ENCODE data around the gene C1GALT1.

The C1GALT1 gene

GRCh38 chr7:7212612-7213011 is 30.3 kb downstream of the C1GALT1 start:
- Histone ChIP-seq H3K27ac (no peak overlapping the region), H3K36me3 (peaks cover 58 to 97% (median 87%) of the 10 kb centered on the region in 11 experiments), H3K4me2 (no peak overlapping the region), H3K4me1 (no peaks in the 10 kb centered on the region), H3K27me3 (no peaks in the 10 kb centered on the region), H3K9ac (no peak overlapping the region), H4K20me1 (no peaks in the 10 kb centered on the region; a peak in 1 of 22 replicates), H3K9me3 (replicated peaks in 1 of 11) (peaks cover 53 to 95% (median 83%) of the 10 kb centered on the region in 11 experiments), H3K4me3 (no peak overlapping the region)
- no peak for TF ChIP-seq Cebpa-rat (IDR thresholded peaks at IDR 0.05)

- no peaks in the 10 kb centered on the region for H3K27me3 ChIP-seq
- H3K9me3 ChIP-seq (replicated peaks in 1 of 11), result peaks cover 39 to 89% (median 77%) of the 10 kb centered on the region in 11 experiments
- H3K4me1 ChIP-seq, result peaks cover 0 to 8% (median 3%) of the 10 kb centered on the region in 10 experiments; a peak in 8 of 20 replicates
- no peak overlapping the region for H3K4me2 ChIP-seq
- H4K20me1 ChIP-seq, result no peaks in the 10 kb centered on the region
- no peak overlapping the region for H3K4me3 ChIP-seq
- no peak for TF ChIP-seq Cebpa-rat (IDR thresholded peaks at IDR 0.05)
- no peak overlapping the region for H3K27ac ChIP-seq
- H3K9ac ChIP-seq, result no peak overlapping the region
- H3K36me3 ChIP-seq, result peaks cover 62 to 97% (median 86%) of the 10 kb centered on the region in 11 experiments
Observed at GRCh38 chr7:7214398-7215347, 32.3 kb downstream of the C1GALT1 start.

DNA sequence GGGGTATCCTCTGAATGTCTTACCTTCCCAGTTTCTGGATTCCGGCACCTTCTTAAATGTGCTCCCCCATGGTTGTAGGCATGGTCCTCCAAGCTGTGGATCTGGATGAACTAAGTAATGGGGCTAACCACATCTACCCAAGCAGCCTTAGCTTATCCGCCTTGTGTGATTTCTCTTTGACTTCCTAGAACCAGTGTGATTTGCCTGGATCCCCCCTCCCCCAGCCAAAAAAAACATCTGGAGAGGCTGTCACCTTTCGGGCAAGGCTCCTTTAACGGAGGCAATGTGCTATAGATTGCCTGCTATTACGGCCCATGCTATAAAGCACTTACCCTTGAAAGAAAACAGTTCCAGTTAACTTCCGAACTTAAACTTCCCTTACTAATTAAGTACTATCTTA is 33.9 kb downstream of the C1GALT1 start:
- peaks cover 56 to 91% (median 79%) of the 10 kb centered on the region in 11 experiments for H3K36me3 ChIP-seq
- no peak for TF ChIP-seq Cebpa-rat (IDR thresholded peaks at IDR 0.05)
- no peak overlapping the region for H3K27ac ChIP-seq

DNA sequence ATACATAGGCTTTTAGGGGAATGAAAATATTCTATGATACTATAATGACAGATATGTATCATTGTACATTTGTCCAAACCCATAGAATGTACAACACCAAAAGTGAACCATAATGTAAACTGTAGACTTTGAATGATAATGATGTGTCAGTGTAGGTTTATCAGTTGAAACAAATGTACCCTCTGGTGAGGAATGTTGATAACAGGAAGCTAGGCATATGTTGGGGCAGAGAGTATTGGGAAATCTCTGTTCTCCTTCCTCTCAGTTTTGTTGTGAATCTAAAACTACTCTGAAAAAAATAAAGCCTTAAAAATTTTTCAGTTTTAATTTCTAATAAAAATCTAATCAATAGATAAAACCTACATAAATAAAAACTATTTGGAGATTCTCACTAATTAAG is 36.9 kb downstream of the C1GALT1 start:
- no peaks in the 10 kb centered on the region for H4K20me1 ChIP-seq
- no peaks in the 10 kb centered on the region for H3K27me3 ChIP-seq
- H3K4me3 ChIP-seq, result no peak overlapping the region
- no peak overlapping the region for H3K9ac ChIP-seq
- peaks cover 11 to 67% (median 52%) of the 10 kb centered on the region in 11 experiments; a peak in 19 of 22 replicates for H3K9me3 ChIP-seq (replicated peaks in 1 of 11)
- peak overlapping the region in 2 of 11 experiments; percentile 28 to 32; a peak in 3 of 22 replicates for H3K27ac ChIP-seq
- H3K36me3 ChIP-seq, result peaks cover 55 to 91% (median 75%) of the 10 kb centered on the region in 11 experiments
- peak overlapping the region in 3 of 11 experiments; percentile 7 to 49 (median 10); a peak in 2 of 22 replicates for H3K4me2 ChIP-seq
- TF ChIP-seq Cebpa-rat (IDR thresholded peaks at IDR 0.05), result no peak
- H3K4me1 ChIP-seq, result peaks cover 0 to 10% (median 4%) of the 10 kb centered on the region in 10 experiments; a peak in 9 of 20 replicates

More for the DNA sequence above, 33.9 kb downstream of the C1GALT1 start:
- Histone ChIP-seq H3K4me3 (no peak overlapping the region), H3K9me3 (replicated peaks in 1 of 11) (peaks cover 24 to 78% (median 61%) of the 10 kb centered on the region in 11 experiments), H3K4me1 (peaks cover 0 to 8% (median 3%) of the 10 kb centered on the region in 10 experiments; a peak in 8 of 20 replicates), H3K9ac (no peak overlapping the region), H3K4me2 (no peak overlapping the region), H3K27me3 (no peaks in the 10 kb centered on the region), H4K20me1 (no peaks in the 10 kb centered on the region)

GRCh38 chr7:7220821-7221220 is 38.5 kb downstream of the C1GALT1 start:
- Histone ChIP-seq H3K4me2 (no peak overlapping the region), H3K27me3 (no peaks in the 10 kb centered on the region), H3K9me3 (replicated peaks in 1 of 11) (peaks cover 18 to 67% (median 53%) of the 10 kb centered on the region in 11 experiments), H3K9ac (no peak overlapping the region), H3K27ac (no peak overlapping the region), H3K4me3 (no peak overlapping the region), H4K20me1 (no peaks in the 10 kb centered on the region), H3K4me1 (peaks cover 0 to 10% (median 4%) of the 10 kb centered on the region in 10 experiments; a peak in 9 of 20 replicates), H3K36me3 (peaks cover 39 to 89% (median 68%) of the 10 kb centered on the region in 11 experiments)
- no peak for TF ChIP-seq Cebpa-rat (IDR thresholded peaks at IDR 0.05)

- no peak overlapping the region; a peak in 1 of 22 replicates for H3K27ac ChIP-seq
- H3K9ac ChIP-seq, result no peak overlapping the region
- H3K4me3 ChIP-seq, result no peak overlapping the region
- H3K36me3 ChIP-seq, result peaks cover 37 to 89% (median 68%) of the 10 kb centered on the region in 11 experiments
- no peaks in the 10 kb centered on the region for H4K20me1 ChIP-seq
- no peak for TF ChIP-seq Cebpa-rat (IDR thresholded peaks at IDR 0.05)
- peaks cover 26 to 70% (median 54%) of the 10 kb centered on the region in 11 experiments for H3K9me3 ChIP-seq (replicated peaks in 1 of 11)
- H3K4me2 ChIP-seq, result no peak overlapping the region
- H3K27me3 ChIP-seq, result no peaks in the 10 kb centered on the region
- H3K4me1 ChIP-seq, result peaks cover 0 to 10% (median 4%) of the 10 kb centered on the region in 10 experiments; a peak in 9 of 20 replicates
Observed at GRCh38 chr7:7221599-7222038, 39.3 kb downstream of the C1GALT1 start.

GRCh38 chr7:7223250-7223649 is 40.9 kb downstream of the C1GALT1 start:
- Histone ChIP-seq H3K9me3 (replicated peaks in 1 of 11) (peaks cover 32 to 63% (median 53%) of the 10 kb centered on the region in 11 experiments; a peak in 21 of 22 replicates), H3K27me3 (no peaks in the 10 kb centered on the region), H3K4me3 (no peak overlapping the region), H3K9ac (no peak overlapping the region), H4K20me1 (no peaks in the 10 kb centered on the region), H3K4me1 (peaks cover 0 to 10% (median 4%) of the 10 kb centered on the region in 10 experiments; a peak in 9 of 20 replicates), H3K27ac (no peak overlapping the region), H3K4me2 (no peak overlapping the region), H3K36me3 (peaks cover 27 to 89% (median 54%) of the 10 kb centered on the region in 11 experiments; a peak in 21 of 22 replicates)
- TF ChIP-seq Cebpa-rat (IDR thresholded peaks at IDR 0.05), result no peak

GRCh38 chr7:7226407-7226806 is 44.1 kb downstream of the C1GALT1 start:
- Histone ChIP-seq H4K20me1 (no peaks in the 10 kb centered on the region), H3K9ac (no peak overlapping the region), H3K4me1 (peaks cover 0 to 4% (median 0%) of the 10 kb centered on the region in 10 experiments; a peak in 1 of 20 replicates), H3K27me3 (no peaks in the 10 kb centered on the region), H3K36me3 (peaks cover 18 to 93% (median 47%) of the 10 kb centered on the region in 11 experiments; a peak in 21 of 22 replicates), H3K9me3 (replicated peaks in 1 of 11) (peaks cover 42 to 81% (median 62%) of the 10 kb centered on the region in 11 experiments), H3K4me2 (no peak overlapping the region), H3K27ac (no peak overlapping the region), H3K4me3 (no peak overlapping the region)
- no peak for TF ChIP-seq Cebpa-rat (IDR thresholded peaks at IDR 0.05)

DNA sequence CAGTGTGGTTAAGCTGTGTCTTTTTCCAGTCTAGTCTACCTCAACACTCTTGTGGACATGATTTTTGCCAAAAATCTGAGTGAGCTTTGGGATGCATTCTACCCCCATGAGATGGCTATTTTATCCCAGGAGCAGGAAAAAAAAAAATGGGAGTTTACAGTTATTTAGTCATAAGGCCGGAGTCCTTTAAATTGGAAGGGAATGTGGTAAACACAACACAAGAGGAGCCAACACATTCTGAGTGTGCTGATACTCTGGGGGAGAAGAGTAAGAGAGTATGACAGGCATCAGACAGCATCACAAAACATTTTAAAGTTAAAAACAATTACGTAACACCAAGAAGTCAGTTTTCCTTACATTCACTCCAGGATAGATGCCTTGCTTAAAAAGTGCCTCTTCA is 46.1 kb downstream of the C1GALT1 start:
- H3K27ac ChIP-seq, result no peak overlapping the region

More for the DNA sequence above, 46.1 kb downstream of the C1GALT1 start:
- no peak overlapping the region for H3K4me2 ChIP-seq
- H3K36me3 ChIP-seq, result peaks cover 12 to 76% (median 43%) of the 10 kb centered on the region in 11 experiments; a peak in 21 of 22 replicates
- H4K20me1 ChIP-seq, result no peaks in the 10 kb centered on the region
- no peaks in the 10 kb centered on the region for H3K4me1 ChIP-seq
- H3K9ac ChIP-seq, result no peak overlapping the region
- TF ChIP-seq Cebpa-rat (IDR thresholded peaks at IDR 0.05), result peak in 1 of 11 experiments; percentile 47; a peak in 2 of 22 replicates
- peaks cover 38 to 79% (median 68%) of the 10 kb centered on the region in 11 experiments for H3K9me3 ChIP-seq (replicated peaks in 1 of 11)
- no peak overlapping the region for H3K4me3 ChIP-seq
- no peaks in the 10 kb centered on the region for H3K27me3 ChIP-seq
